ENCODE data around the gene TAL1.
A peak's percentile ranks its signal among the peaks of the same experiment; 100 is the strongest.

TAL1 gene

DNA sequence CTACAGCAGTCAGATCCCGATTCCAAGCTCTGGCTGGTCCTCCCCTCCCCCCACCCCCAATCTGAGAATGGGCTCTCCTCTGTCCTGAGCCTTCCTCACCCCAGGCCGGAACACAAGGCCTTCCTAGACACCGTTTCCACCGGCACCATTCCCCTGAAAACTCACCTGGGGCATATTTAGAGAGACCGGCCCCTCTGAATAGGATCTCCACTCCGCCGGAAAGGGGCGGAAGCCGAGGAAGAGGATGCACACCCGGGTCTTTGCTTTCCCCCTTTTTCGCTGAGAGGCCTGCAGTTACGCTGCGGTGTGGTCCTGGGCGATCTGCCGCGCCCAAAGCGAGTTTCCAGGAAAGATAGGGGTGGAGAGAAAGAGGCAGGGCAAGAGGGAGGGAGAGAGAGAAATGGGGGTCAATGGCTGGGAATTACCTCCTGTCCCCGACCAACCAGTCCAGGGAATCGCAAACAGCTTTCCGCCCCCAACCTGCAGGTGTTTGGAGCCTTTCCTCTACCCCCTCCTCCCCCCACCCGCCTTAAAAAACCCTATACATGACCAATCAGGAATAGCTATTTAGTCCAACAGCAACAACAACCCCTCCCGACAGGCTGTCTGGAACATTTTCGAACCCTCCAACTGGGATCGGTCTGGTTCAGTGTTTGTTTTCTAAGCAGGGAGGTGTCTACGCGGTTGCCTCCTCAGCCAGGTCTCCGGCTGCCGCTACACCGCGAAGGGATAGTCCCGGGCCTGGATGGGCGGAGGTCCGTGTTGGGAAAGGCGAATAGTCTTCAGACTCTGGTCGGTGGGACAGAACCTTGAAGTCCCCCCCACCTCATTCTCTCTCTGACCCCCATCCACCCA, 2.8 kb downstream of the TAL1 start:
- peak; percentile 94 for DNase-seq

DNA sequence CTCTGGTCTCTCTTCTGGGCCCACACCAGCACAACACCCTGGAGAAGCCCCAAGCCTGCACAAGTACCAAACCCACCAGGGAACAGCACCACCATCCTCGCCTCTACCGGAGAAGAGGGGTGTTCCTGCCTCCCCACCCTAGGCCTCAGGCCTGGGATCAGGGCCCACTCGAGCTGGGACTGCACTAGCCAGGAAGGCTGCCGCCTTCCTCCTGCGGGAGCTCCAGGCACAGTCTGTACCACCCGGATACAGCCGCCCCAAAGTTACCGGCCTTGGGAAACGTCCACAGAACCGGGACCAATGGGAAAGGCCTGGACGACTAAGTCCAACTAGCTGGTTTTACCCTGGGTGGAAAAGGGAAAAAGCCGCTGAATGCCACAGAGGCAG, 3.4 kb downstream of the TAL1 start:
- DNase-seq: no peak

DNA sequence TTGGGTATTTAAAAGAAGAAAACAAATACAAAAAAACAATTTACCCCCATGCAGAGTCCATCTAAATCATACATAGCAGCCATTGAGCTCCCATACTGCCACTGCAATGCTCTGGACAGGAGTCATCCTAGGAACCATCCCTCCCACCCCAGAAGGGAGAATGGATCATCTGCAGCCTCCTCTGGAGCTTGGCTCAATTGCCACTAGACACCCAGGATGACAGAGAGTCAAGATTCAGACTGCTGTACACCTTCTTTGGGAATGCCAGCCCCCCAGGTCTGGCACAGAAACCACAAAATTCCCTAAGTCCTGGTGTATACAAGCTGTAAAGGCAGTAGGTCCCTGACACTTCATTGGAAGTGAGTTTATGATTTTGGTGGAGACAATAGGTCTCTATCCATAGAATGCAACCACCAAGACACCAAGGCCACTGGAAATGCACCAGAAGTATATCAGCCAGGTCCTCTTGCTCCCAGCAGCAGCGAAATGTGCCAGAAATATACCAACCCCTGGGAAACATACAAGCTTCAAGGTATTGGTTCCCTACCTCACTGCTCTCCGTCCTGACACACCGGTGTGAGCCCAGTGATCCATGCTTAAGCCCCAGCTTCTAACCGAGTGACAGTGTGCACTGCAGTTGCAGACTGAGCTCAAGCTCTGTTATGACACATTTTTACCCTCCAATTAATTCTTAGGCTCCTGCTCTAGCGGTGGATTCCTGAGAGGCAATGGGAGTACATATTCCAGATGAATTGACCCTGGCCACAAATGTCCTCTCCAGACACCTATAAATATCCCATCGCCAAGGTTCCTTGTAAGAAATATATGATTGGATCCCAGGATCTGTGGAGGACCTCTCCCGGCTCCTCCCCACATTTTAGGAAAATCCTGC, 4.4 kb downstream of the TAL1 start:
- peak; percentile 48 for DNase-seq

DNA sequence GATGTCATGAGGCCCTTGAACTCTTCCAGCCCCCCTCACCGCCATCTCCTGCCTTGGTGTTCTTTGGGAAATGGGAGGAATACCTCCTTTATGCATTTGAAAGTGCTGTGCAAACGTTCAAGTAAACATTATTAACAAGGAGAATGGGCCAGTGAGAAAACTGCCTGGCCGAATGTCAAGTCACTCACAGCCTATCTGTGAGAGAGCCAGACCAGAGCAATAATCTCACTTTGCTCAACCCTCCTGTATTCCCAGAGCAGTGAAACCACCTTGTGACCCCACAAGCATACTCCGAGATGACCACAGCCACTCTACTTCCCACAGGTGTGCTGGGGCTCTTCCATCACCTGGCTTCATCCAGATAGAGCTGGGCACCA, 5.2 kb downstream of the TAL1 start:
- DNase-seq: peak; percentile 46

DNA sequence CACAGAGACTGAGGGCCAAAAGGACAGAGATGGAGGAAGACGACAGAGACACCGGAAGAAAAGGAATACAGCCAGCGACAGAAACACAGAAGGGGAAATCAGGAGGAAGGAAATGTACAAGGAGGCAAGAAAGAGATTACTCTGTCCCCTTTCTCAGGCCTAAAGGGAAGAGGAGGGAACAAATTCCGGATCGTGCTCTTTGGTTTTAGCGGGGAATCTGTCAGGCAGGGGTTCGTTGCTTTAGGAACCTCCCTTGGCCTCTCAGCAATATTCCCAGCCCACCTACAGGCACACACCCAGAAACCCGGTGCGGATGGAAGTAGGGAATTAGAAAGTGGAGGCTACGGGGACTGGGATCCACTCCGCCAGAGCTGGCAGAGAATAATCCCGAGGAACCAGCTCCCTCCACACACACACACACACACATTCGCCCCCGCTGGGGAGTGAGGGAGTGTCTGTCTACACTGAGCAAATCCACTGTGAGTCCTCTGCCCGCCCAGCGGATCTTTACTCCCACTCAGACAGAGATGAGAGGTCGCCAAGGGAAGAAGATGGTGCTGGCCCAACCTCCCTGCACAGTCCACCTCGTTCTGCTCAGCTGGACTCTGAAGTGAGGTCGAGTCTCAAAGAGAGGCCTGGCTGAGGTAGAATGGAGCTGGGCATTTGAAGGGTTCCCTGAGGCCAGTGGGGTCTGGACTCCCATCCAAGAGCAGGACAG, 5.7 kb downstream of the TAL1 start:
- peak; percentile 73 for DNase-seq

DNA sequence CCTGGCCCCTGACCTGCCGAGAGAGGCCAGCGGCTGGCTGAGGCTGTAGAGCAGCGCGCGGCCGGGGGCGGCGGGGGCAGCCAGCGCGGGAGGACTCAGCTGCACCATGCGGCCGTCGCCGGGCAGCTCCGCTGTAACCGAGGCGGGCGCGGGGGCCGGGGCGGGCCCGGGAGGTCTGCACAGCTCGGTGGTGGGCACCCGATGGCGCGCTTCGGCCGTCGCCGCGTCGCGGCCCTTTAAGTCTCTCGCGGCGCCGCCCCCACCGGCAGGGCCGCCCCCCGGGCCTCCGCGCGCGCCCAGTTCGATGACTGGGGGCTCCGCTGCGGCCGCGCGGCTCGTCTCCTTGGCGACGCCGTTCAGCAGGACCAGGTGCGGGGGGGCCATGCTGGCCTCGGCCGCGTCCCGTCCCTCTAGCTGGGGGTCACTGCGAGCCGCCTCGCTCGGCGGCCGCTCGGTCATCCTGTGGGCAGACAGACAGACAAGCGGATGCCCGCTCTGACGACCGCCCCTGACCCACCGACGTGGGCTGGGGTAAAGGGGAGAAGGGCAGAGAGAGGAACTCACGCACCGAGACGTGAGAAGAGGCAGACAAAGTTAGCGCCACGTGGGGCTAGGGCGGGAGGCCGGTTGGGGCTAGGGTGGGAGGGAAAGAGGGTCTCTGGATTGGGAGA, 6.5 kb downstream of the TAL1 start:
- DNase-seq: peak; percentile 32

DNA sequence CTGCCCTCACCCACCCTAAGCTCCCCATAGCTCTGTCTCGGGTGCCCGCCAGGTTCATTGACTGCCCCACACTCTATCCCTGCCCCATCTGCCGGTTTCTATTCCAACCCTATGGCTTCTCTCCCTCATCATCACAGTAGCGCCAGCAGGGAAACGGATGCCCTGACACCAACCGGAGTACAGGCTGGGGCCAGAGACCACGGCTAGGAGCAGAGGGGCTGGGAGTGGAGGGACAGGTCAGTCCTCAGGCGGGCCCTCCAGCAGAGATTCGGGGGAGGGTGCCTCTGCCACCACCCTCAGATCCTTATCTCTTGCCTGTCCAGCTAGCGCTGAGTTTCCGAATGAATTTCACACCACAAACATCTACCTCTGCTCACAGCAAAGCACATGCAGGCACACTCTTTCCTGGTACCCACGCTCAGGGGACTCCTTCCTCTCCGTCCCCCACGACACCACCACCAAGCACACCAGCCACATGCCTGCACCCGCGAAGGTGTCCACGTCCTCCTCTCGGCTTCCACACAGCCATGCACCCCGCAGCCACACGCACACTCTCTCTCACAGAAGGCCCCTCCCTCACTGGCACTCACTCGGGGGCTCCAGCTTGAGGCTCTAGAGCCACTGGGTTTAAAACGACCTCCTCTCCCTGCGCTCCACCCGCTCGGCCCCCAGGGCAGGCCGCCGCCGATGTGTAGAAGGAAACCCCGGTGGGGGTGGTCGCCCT, 7.2 kb downstream of the TAL1 start:
- DNase-seq: peak; percentile 46

DNA sequence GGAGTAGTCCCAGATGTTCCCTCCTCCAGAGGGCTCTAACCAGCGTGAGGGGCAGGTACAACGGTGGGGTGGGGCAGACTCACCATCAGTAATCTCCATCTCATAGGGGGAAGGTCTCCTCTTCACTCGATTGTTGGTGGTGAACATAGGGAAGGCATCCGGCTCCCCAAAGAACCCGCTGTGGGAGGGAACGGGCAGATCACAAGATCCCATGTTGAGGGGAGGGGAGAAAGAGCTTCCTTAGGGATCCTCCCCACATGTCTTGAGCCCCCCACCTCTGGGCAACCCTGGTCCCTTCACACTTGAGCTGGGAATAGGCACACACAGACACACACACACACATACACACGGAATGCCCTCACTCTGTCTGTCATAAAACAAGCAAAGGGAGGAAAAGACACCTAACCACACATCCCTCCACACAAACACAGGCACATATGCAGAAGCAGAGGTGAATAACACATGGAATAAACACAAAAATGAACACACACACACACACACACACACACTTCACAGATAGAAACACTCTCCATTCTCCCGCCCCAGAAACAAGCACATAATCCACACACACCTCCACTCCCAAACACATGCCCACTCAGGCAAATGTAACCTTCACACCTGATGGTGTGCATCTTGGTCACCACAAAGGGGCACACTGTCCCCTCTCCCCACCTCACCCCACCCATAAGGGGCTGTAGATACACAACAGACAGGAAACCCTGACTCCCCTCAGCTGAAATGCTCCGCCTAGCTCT, 7.9 kb downstream of the TAL1 start:
- no peak for DNase-seq

DNA sequence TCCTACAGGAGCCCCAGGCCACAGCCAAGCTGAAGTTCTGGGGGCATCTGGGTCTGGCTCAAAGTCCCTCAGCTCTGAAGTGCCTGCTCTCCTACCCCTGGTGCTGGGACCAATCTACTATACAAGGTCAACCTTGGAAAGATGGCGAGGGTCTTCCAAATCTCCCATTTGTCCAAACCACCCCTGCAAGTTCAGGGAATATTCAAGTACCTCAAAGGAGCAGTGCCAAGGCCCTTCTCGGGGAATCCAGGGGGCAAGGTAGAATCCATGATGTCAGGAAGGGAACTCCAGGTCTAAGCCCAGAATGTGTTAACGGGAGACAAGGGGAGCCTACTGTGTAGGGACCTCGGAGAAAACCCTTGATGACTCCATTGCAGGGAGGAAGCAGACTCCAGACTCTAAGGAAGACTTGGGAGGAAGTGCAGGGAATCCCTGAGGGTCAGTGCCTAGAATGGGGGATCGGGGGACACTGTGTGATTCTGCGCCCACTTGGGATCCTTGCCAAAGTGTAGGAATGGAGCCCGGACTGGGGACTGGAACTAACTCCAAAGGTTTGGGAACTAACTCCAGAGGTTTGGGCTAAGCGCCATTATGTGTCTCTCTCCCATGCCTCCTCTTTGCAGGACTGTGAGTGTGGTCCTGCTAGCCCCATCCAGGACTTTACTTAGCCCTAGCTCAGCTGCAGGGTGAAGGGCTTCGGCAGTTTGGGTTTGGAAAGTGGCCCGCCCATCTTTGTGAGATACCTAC, 8.7 kb downstream of the TAL1 start:
- no peak for DNase-seq

DNA sequence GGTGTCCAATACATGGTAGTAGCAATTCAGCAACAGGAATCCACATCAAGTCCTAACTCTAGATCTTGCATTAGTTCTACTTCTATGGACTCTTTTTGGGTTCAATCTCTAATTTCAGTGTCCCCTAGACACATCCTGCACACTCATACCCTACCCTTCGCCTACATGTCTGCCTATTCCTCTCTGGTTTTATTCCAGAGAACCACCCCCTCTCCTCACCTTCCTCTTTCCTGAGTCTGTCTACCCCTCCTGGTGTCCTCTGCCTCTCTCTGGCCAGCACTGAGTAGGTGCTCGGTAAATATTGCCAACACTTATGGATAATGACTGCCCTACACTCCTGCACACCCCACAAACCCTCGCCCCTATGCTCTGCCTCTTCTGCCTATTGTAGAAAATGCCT, 9.5 kb downstream of the TAL1 start:
- DNase-seq: no peak

DNA sequence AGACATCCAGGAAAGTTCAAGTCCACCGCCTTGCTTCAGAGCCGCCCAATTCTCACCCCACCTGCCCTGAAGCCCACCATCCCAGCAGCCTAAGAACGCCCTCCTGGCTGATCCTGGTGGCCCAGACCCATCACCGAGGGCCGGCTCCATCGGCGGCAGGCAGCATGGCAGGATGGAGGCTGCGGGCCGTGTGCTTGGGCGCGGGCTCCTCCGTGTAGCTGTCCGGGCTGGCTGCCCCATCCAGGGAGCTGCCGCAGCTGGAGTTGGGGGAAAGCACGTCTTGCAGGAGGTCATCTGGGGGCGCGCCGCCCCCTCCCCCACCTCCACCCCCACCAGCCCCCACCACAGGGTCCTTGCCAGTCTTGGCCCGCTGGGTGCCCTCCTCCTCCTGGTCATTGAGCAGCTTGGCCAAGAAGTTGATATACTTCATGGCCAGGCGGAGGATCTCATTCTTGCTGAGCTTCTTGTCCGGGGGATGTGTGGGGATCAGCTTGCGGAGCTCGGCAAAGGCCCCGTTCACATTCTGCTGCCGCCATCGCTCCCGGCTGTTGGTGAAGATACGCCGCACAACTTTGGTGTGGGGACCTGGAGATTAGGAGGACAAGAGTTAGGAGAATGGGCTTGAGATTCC, 12.3 kb downstream of the TAL1 start:
- no peak for DNase-seq

DNA sequence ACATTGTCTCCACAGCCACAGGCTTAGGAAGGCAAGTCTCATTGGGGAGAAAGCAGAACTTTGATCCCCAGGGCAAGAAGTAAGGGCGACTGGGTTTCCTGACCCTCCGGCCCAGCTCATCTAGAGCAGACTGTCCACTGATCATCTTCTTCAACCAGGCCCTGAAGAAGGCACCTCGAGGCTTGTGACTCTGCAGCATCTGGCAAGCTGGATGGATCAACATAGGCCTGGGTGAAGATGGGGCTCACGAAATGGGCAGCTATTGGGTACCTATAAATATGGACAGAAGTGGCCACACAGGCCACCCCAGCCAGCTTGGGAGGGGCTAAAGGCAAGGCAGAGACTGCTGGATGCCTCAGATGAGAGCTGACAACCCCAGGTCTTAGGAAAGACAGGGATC, 13.0 kb downstream of the TAL1 start:
- no peak for DNase-seq

DNA sequence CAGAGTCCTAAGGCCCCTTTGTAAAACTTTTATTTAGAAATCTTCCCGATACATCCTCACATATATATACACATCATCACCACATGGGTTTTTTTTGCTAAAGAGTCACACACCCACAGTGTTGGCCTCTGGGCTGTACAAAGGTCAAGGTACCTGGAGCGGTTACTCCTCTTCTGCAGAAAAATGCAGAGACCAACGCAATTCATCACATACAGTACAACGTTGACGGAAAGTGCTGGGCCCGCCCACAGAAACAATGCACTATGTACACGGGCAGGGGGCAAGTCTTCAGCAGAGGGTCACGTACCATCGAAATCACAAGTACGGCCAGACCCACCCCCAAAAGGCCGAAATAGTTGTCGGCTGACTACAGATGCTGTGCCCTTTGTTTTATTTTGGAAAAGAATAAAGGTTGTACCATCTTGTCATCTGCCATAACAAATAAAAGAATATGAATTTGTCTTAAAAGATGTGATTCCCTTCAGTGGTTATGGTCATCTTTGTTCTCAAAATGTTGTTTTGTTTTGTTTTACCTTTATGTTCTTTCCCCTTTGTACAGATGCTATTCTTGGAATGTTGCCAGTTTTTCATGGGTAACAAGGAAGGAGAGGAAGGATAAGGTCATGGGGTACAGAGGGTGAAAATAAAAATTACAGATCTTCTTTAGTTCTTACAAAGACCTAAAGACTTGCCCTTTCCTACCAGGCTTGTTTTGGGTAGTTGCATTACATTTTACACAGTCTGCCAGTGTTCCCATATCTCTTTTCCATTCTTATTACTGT, 15.6 kb downstream of the TAL1 start:
- DNase-seq: peak; percentile 40

DNA sequence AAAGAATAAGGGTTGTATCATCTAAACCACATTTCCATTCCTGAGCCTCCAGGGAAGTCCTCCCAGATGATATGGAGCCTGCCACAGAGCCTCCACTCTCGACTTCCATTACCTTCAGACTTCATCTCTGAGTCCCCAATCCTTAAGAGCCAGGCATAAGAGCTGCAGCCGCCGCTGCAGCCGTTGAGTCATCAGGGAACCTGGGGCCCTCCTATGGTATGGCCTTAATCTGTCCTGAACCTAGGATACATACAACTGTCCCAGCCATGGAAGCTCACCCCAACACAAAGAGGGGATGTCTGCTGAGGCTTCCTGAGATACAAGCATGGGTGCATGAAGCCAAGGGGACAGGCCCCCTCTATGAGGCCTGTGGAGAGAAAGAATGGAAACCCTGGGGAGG, 16.3 kb downstream of the TAL1 start:
- peak; percentile 14 for DNase-seq

DNA sequence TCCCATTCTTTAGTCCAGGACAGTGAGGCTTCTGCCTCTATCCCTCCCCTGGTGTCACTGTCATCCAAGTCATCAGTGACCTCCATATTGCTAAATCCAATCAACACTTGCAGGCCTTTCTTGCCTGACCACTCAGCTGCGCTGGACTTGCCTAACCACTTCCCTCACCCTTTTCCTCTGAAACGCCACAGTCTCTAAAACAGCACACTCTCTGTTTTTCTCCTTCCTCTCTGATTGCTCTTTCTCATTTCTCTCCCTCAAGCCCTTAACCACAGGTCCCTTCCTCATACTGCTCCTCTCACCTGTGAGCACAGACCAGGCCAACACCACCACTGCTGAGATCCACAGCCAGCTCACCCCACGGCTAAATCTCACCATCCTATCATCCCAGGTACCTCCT, 17.5 kb downstream of the TAL1 start:
- peak; percentile 22 for DNase-seq

DNA sequence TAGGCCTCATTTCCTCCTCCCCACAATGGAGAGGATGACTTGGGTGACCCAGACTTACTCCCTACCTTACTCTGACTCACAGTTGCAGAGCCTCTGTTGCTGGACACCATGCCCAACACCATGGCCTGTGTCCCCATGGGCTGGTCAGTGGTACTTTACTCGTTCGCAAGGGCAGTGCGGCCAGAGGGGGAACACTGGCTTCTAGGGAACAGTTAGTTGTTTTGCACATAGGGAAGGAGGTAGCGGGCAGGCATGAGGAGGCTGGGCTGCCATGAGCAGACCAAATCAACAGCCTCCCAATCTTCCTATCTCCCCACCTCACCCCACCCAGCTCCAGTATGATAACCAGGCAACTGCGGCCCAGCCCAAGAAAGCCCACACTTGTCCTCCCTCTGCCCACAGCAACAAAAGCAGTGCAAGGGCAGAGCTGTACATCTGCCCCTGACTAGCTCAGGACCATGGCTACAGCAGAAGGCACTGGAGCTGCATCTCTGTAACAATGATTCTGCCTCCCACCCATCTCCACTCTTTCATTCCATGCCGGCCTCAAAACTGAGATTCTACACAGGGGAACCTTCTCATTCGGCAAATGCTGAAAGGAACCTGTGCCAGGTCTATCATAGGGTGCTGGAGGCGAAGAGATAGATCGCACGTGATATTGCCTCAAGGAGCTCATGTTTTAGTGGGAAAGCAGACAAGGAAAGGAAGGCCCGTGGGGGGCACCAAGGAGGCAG, 18.6 kb downstream of the TAL1 start:
- peak; percentile 93 for DNase-seq

DNA sequence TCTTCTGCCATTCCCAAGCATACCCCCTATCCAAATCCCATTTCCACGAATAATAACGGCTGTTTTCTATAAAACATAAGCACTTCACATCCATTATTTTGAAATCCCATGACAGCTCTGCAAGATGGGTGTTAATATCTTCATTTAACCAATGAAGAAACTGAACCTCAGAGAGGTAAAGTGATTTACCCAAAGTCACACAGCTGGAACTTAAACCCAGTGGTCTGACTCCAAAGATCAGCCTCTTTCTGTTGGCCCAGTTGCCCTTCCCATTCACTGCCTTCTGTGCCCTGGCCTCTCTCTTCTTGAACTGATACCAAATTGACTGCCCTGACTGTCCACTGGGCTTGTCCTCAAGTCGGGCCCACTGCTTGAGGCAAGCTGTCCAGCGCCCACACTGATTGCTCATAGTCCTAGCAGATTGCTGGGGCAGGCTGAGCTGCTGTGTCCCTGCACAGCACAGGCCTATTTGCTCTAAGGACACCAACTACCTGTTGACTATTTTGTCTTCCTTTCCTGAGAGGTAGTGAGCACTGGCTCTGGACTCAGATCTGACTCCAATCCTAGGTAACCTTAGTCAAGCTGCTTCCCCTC, 19.3 kb downstream of the TAL1 start:
- no peak for DNase-seq

DNA sequence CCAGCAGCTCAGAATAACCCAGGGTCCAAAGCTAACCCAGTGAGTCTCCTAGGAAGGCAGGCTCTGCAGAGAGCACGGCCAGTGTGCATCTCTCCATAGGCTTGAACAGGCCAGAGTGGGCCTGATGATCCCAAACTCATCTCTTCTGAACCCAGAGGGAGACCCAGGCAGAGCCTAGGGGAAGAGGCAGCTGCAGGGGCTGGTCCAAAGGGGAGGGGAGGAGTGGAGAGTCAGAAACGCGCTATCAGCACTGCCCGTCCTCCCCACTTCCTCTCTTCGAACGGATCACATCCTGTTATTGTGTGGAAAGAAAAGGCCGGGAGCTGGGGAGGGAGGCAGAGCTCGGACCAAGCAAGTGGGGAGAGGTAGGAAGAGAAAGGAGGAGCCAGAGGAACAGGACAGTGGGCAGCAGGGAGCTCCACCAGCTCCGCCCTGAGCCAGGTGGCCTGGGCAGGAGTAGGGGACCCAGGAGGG, 20.2 kb downstream of the TAL1 start:
- DNase-seq: peak; percentile 73
